Ecto neural progenitor cell (in vitro differentiated cells): ENCODE results near the gene GHITM.

ENCODE experiments used
- DNase-seq: peaks from one replicate; pipeline ENCODE4 v3.0.0-alpha.2; 2018; ENCODE audit warnings: low spot score

Gene GHITM

GRCh38 chr10:84201244-84201606, 61.9 kb downstream of the GHITM start:
- DNase-seq, result no peak

- no peak for DNase-seq
These were observed 62.4 kb downstream of the GHITM start for GRCh38 chr10:84201682-84202081.

- DNase-seq, result no peak
These were observed 63.0 kb downstream of the GHITM start for GRCh38 chr10:84202349-84202748.
